Endothelial cell of umbilical vein (primary cell): ENCODE data around the gene LMAN1L. TPM values are rescaled to one million over a fixed set of nuclear protein-coding genes. Genes with fewer than 3 reads are reported as not detected.

Experiments
- BruUV-seq: library from RNA; stranded (reverse); fragments of 400-500 nt; replicated peaks from 2 replicates; lab custom pipeline; 2021; lab: Mats Ljungman, UMichigan
- CTCF ChIA-PET: fragments of 300-600, 350-600 bp; sonication (Branson Sonifier 250); formaldehyde crosslinking; loops from one replicate; lab custom pipeline; 2021; ENCODE audit warnings: antibody characterized with exemption, inconsistent platforms; lab: Charles Lee
- POLR2A ChIA-PET: fragments of 300-600, 350-600 bp; sonication (Branson Sonifier 250); formaldehyde crosslinking; loops from one replicate; lab custom pipeline; 2021; ENCODE audit warnings: antibody characterized with exemption, inconsistent platforms; lab: Charles Lee
- DNase-seq: peaks from one replicate; pipeline ENCODE4 v3.0.0-alpha.2; 2011; ENCODE audit warnings: low read depth, low spot score
- FAIRE-seq: peaks from 2 replicates; lab custom pipeline; 2011; peaks lifted over from hg19 to GRCh38; lab: Jason Lieb, UNC
- H2AFZ ChIP-seq: 2 replicates; pipeline ENCODE4 v1.6.0; 2012; ENCODE audit warnings: low read depth, low read length, control low read depth, inconsistent platforms
- H3K27ac ChIP-seq: 2 replicates; pipeline ENCODE4 v1.5.1; 2011; ENCODE audit warnings: low read depth, mild to moderate bottlenecking, control low read depth, low read length, moderate library complexity; ENCODE audit not compliant: insufficient read depth
- H3K27me3 ChIP-seq, 2 experiments: 2 replicates each; pipeline versions ENCODE4 v1.6.0 to v1.6.1; 2011; ENCODE audit warnings: low read length in 2 of 2, mixed read lengths in 1 of 2; ENCODE audit not compliant: control insufficient read depth in 2 of 2, insufficient read depth in 2 of 2
- H3K36me3 ChIP-seq, 2 experiments: 2 replicates in 1 of 2; 3 replicates in 1 of 2; pipeline ENCODE4 v1.5.1; 2011; ENCODE audit warnings: low read length in 2 of 2, mild to moderate bottlenecking in 1 of 2, moderate library complexity in 1 of 2; ENCODE audit not compliant: control insufficient read depth in 2 of 2, insufficient read depth in 2 of 2; ENCODE audit errors: extremely low read depth in 1 of 2
- H3K4me1 ChIP-seq: 3 replicates; pipeline ENCODE4 v1.5.1; 2011; ENCODE audit warnings: mild to moderate bottlenecking, low read length; ENCODE audit not compliant: control insufficient read depth, insufficient read depth; ENCODE audit errors: extremely low read depth
- H3K4me2 ChIP-seq: 2 replicates; pipeline ENCODE4 v1.6.1; 2011; ENCODE audit warnings: low read length, control low read depth, mixed read lengths; ENCODE audit not compliant: insufficient read depth
- H3K4me3 ChIP-seq, 3 experiments: fragments of 200-600 bp in 1 of 3; sonication (generic), shearing (Covaris generic) in 1 of 3; replicated peaks in 1 of 3; 2 replicates each; pipeline ENCODE4 v1.5.1; 2011 to 2016; ENCODE audit warnings: control low read depth in 3 of 3, low read length in 3 of 3, mild to moderate bottlenecking in 2 of 3, inconsistent platforms in 1 of 3, low read depth in 1 of 3, moderate library complexity in 1 of 3; ENCODE audit not compliant: insufficient read depth in 1 of 3
- H3K79me2 ChIP-seq: 2 replicates; pipeline ENCODE4 v1.6.0; 2012; ENCODE audit warnings: low read length, inconsistent platforms; ENCODE audit not compliant: control insufficient read depth, insufficient read depth
- H3K9ac ChIP-seq: replicated peaks from 2 replicates; pipeline ENCODE3; 2011; ENCODE audit warnings: low read length, control low read depth; ENCODE audit not compliant: insufficient read depth; ENCODE audit errors: extremely low read depth
- H3K9me1 ChIP-seq: replicated peaks from 3 replicates; pipeline ENCODE4 v1.6.0; 2011; ENCODE audit warnings: mild to moderate bottlenecking, low read length; ENCODE audit not compliant: control insufficient read depth, insufficient read depth; ENCODE audit errors: extremely low read depth
- H3K9me3 ChIP-seq: replicated peaks from 2 replicates; pipeline ENCODE4 v1.5.1; 2012; ENCODE audit warnings: low read length, inconsistent platforms; ENCODE audit not compliant: control insufficient read depth, insufficient read depth
- H4K20me1 ChIP-seq: replicated peaks from 2 replicates; pipeline ENCODE3; 2011; ENCODE audit warnings: mild to moderate bottlenecking, low read length; ENCODE audit not compliant: control insufficient read depth, insufficient read depth; ENCODE audit errors: extremely low read depth
- EZH2 ChIP-seq: IDR thresholded peaks from 2 replicates; pipeline ENCODE4 v1.6.1; 2012; ENCODE audit warnings: borderline replicate concordance, low read depth, mild to moderate bottlenecking, moderate library complexity, low read length, inconsistent platforms; ENCODE audit not compliant: severe bottlenecking
- FOS ChIP-seq: IDR thresholded peaks from 2 replicates; pipeline ENCODE4 v1.6.1; 2011; ENCODE audit warnings: mild to moderate bottlenecking, low read length, moderate library complexity, borderline replicate concordance; ENCODE audit not compliant: insufficient read depth
- GATA2 ChIP-seq: IDR thresholded peaks from 2 replicates; pipeline ENCODE4 v1.7.0; 2011; ENCODE audit warnings: low read depth, mild to moderate bottlenecking, moderate library complexity, mixed read lengths, low read length; ENCODE audit not compliant: insufficient read length, insufficient read depth
- JUN ChIP-seq: IDR thresholded peaks from 2 replicates; pipeline ENCODE4 v1.6.1; 2011; ENCODE audit warnings: borderline replicate concordance, low read depth; ENCODE audit not compliant: insufficient read length, insufficient read depth
- MAX ChIP-seq: IDR thresholded peaks from 2 replicates; pipeline ENCODE4 v1.6.1; 2011; ENCODE audit not compliant: insufficient read depth, insufficient read length
- MYC ChIP-seq: IDR thresholded peaks from one replicate; pipeline ENCODE4 v1.6.1; 2011; ENCODE audit warnings: mild to moderate bottlenecking, low read depth, low read length
- POLR2AphosphoS5 ChIP-seq: IDR thresholded peaks from 2 replicates; pipeline ENCODE4 v1.6.1; 2012; ENCODE audit warnings: low read depth, mild to moderate bottlenecking, control low read depth, low read length, moderate library complexity; ENCODE audit not compliant: insufficient read depth
- dilution Hi-C: fragments of 300-500 bp; cut with MboI; formaldehyde crosslinking; loops from one replicate; pipeline ENCODE4 v1.15.0; 2019; ENCODE audit warnings: low sequenced_read_pairs; ENCODE audit not compliant: extremely low pct_ligation_motif_present
- intact Hi-C: fragments of 100-400 bp; cut with micrococcal nuclease; formaldehyde crosslinking; loops from one replicate; pipeline ENCODE4 v1.10.0; 2022
- polyA plus RNA-seq, 4 experiments: library from polyadenylated mRNA; depleted of rRNA in 3 of 4; stranded (reverse) in 3 of 4; unstranded in 1 of 4; fragments of >200 nt; gene quantifications; 2 replicates each; pipeline versions ENCODE4 v1.2.1 to v1.2.3, GENCODE V29; 2011 to 2012; ENCODE audit warnings: missing spikeins in 1 of 4
- total RNA-seq: library from RNA; stranded (reverse); gene quantifications from 2 replicates; pipeline ENCODE4 v1.2.3, GENCODE V29; 2021

LMAN1L gene
- total and polyA plus RNA-seq, 2 donors (not counting 3 experiments of a cell fraction or from before 2014, with no cell fraction given), result not detected

- dilution Hi-C loops (no loop called here), intact Hi-C loops (no loop called here)
- H3K9ac ChIP-seq, result no peak overlapping the region
- BruUV-seq, result no TSS peak
- H3K79me2 ChIP-seq, result peaks cover 62% of the 10 kb centered on the region
- ChIA-PET CTCF (interaction anchor here (1.3 to 6.5 kb wide), 3 partner anchors 23 to 158 kb away, joined by 3 to 69 read pairs (median 16); no protein-coding TSS in a partner anchor), POLR2A (no interaction called here)
- H3K4me3 ChIP-seq, result no peak overlapping the region
- FAIRE-seq (no peak), DNase-seq (no peak)
- peaks cover 0 to 4% of the 10 kb centered on the region in 2 experiments for H3K36me3 ChIP-seq
- no peaks in the 10 kb centered on the region for H3K9me1 ChIP-seq
- H3K9me3 ChIP-seq, result no peaks in the 10 kb centered on the region
- H3K27ac ChIP-seq, result no peak overlapping the region
- no peaks in the 10 kb centered on the region for H4K20me1 ChIP-seq
- peaks cover under 1% of the 10 kb centered on the region for H3K4me1 ChIP-seq
- no peaks in the 10 kb centered on the region for H3K27me3 ChIP-seq
- no peak overlapping the region for H3K4me2 ChIP-seq
- H2AFZ ChIP-seq, result no peak overlapping the region
- no peak for TF ChIP-seq GATA2
- TF ChIP-seq FOS, result no peak
- TF ChIP-seq MYC, result no peak
- TF ChIP-seq EZH2, result no peak
- TF ChIP-seq POLR2AphosphoS5, result no peak
- TF ChIP-seq JUN, result no peak
- TF ChIP-seq MAX, result no peak
Observed at GRCh38 chr15:74794970-74795349, 17.7 kb upstream of the LMAN1L start.
